Epidermal melanocyte (primary cell): ENCODE results near the gene ERC2.

Experiments used
- DNase-seq: peaks from one replicate; pipeline ENCODE4 v3.0.0; 2011; ENCODE audit warnings: low spot score; ENCODE audit not compliant: insufficient read length

ERC2 gene

DNA sequence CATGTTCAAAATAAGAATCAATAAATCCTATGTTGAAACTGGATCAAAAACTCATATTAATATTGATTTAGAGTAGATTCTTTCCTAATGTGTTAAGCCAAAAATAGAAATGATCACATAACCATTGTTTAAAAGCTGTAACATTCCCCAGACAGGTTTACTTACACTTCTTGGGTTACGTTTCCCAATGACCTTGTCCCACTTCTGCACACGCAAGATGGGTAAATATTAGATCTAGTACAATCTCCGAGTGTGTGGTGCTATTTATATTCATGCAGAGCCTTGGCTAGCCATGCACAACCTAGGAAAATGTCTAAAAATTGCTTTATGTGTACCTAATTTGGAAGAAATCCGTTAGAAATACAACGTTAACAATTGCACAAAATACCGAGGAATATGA is 39.6 kb downstream of the ERC2 start:
- DNase-seq, result no peak

DNA sequence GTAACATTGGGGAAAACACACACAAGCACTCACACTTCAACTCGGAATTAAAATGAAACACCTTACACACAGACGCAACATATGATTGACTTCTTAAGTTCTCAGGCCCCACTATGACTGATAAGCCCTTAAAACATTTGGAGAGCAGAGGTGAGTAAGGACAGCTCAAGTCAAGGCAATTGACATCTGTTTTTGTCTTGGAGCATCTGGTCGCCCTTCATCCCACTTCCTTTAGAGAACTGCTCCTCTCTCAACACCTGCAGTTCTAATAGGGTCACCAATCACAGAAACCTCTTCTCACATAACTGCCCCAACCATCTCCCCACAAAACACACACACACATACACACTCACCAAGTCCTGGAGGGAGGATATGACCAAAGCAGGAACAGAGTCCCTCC is 43.4 kb downstream of the ERC2 start:
- no peak for DNase-seq

DNA sequence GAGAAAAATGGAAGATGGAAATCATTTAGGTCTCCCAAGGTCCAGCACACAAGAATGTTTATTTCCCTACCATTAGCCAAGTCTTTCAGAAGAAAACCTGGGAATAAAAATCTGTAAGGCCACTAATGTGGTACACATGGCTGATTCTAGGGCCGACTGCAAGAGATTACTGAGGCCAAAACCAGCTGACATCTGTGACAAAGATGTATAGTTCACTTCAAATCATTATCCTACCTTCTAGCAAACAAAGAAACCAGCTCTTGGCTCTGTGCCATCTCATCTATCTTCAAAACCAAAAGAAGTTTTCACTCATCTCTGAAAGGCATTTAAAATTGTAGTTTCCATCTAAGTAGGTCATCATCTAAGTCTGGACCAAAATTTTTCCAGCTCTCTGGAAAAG is 43.9 kb downstream of the ERC2 start:
- DNase-seq, result no peak

DNA sequence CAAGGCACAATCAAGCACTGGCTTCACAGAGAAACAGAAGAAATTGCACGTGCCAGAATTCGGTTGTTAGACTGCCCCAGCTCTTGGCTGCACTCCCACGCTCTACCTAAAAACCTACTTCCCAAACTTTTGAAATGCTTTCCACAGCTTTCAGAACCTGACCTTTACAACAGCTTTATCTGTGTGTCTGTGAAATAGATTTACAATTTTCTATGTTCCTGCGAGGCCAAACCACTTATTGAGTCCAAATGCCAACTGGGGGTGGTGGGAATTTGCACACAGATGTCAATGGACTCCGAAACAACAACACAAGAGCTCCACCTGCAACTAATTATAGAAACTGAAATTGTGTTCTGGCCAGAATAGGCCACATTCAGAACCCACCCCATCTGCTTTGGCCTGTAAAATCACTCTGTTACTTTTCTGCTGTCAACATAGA is 44.6 kb downstream of the ERC2 start:
- DNase-seq, result no peak

DNA sequence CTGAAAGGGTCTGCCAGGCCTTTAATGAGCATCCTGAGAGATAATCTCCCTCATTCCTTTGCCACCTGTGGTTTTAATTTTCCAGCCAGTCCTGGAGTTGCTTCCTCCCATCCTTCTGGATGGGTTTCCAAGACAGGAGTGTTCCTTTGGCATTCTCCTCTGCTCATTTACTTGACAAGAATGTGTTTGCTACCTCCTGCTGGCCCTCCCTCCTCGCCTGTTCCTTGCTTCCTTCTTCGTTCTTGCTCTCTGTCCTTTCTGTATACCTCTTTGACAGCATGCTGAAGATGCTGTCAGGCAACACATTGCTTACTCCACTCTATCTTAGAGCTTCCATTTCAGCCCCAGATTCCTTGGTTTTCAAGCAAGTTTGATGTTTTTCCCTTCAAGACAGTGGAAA is 46.0 kb downstream of the ERC2 start:
- no peak for DNase-seq

DNA sequence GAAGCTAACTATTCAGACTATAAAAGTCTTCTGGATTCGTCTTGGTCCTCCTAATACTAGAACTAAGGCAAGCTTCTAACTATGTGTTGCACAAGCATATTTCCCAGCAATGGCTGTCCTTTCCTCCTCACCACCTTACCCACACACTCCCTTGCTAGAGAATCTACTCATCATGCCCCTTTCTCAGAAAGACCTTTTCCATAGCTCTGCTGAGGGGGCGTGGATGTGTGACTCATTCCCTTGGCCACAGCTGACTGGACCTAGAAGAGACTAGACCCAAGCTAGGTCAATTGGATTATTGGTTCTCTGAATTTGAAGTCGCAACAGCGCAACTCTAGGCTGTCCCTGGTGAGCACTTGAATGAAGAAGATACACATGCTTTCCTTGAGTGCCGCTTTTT is 47.1 kb downstream of the ERC2 start:
- DNase-seq, result no peak

DNA sequence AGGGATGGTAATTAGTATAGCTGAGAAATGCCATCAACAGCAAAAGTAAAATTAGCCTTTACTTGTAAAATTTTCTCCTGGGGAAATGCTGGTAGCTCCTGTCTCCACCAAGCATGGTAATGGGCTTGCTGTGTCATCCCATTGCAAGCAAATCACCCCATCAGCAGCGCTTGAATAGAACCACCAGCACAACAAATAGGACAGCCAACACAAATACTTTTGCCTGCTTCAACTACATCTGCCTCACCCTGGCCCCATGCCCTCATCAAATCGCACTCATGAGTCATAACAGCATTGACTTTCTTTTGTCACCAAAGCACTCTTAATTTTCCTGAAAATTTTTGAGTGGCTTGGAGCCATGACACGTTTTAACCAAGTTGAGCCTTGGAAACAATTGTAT is 52.6 kb downstream of the ERC2 start:
- no peak for DNase-seq

DNA sequence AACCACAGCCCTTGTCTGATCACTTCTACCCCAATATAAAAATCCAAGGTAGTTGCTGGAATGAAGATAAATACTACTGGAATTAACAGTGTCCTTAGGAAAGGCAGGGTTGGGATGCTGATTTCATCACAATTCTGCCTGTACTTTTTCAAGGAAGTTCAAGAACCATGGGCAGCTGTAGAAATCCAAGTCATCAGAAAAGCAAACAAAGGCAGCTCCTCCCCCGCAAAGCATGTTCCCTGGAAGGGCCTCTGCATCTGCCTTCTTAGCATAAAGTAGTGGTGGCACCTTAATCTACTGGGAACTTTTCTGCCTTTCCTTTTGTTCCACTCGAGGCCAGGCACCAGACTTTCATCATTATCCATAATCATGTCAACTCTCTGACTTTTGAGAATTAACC is 54.4 kb downstream of the ERC2 start:
- no peak for DNase-seq

DNA sequence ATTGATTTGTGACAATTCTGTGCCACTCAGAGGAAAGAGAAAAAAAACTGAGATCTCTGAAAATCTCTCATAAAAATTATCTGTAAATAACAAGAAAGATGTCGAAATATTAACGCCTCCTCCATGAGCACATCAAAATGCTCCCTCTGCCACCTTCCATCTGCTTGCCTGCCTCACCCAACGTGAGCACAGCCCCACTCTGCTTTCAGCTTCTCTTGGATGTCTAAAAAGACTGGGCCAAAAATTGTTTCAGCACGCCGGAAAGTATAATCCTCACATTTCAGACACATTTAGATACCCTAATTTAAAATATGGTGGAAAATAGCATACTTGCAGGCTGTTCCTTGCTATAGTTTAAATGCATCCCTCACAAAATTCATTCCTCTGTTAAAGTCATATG is 57.1 kb downstream of the ERC2 start:
- DNase-seq, result no peak

DNA sequence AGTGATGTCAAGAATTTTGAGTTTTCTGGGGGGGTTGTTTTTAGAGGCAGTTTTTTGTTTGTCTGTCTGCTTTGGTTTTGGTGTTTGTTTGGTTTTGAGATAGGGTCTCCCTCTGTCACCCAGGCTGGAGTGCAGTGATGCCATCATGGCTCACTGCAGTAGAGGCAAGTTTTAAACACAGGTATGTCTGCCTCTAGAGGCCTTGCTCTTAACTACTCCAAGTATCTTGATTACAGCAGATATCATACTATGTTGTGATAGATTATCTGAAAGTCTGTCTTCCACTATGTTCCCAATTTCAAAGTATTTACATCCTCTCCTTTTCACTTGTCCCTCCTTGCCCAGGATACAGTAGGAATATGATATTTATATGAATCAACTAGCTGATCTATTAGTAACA is 57.7 kb downstream of the ERC2 start:
- DNase-seq, result no peak

DNA sequence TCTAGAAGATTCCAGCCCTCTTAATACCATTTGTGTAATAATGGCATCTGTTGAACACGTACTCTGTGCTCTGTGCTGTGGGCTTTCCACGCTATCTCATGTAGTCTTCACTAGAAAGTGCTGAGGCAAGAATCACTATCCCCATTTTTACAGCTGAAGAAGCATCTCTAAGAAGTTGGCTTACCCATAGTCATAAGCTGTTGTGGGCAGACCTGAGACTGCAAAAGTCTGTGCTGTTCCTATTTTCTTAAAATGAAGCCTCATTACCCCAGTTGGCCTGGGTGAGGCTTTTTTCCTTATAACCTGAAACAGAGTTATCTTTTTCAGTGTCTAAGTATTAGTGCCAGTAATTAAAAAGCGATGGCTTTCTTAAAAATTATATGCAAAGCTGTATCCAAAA is 58.5 kb downstream of the ERC2 start:
- DNase-seq, result no peak

DNA sequence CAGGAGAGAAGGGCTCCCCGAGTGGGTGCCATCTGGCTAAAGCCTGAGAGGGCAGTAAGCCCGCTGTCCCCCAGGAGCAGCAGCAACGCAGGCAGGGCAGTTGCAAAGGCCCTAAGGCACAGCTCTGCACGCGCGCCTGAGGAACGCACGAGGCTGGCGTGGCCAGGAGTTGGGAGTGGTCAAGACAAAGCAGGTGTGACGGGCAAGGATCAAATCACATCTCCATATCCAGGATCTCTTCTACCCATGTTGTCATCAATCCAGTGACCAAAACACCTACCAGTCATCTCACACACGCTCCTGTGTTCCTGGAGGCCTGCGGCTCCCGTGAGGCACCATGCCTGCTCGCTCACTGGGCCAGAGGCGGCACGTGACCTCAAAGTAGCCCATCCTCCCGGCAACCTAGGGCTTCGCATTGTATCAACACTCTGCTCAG is 59.5 kb downstream of the ERC2 start:
- no peak for DNase-seq

DNA sequence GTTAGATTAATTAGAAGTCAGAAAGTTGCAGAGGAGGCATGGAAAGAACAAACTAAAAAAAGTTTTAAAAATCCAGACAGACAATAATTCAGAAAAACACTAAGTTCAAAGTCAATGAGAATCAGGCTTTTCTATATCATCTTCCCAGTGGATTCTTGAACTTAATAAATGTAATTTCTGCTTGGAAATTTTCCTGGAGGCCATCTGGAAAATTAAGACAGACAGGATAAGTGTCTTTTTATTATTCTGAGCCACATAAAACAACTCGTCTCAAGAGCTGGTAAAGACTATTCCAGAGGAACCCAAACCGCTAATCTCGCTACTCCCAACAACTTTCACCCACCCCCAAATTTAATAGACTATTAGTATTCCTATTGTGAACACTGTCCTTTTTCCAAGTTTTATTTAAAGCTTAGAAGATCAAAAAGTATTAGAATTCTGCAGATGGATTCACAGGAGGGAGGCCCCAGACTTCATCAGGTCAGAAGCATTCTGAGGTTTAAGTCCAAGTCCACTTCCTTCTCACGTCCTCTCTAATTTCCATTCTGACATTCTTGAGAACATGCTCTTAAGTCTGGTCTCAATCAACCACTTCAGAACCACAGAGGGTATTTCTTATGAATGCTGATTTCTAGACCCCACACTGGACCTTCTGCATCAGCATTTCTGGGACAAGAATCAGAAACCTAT is 61.3 kb downstream of the ERC2 start:
- DNase-seq, result no peak

DNA sequence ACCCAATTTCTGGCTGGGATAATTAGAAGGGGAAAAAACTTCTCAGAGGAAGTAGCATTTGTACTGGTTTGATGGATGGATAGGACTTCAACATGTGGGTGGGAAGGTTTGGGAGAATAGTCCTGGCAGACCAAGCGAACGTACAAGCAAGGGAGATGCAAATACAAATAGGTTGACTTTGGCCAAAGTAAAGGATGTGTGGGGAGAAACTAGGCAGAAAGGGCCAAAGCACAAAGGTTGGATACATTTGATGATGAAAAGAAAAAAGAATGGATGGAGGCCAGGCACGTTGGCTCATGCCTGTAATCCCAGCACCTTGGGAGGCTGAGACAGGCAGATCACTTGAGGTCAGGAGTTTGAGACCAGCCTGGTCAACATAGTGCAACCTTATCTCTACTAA is 63.4 kb downstream of the ERC2 start:
- no peak for DNase-seq

DNA sequence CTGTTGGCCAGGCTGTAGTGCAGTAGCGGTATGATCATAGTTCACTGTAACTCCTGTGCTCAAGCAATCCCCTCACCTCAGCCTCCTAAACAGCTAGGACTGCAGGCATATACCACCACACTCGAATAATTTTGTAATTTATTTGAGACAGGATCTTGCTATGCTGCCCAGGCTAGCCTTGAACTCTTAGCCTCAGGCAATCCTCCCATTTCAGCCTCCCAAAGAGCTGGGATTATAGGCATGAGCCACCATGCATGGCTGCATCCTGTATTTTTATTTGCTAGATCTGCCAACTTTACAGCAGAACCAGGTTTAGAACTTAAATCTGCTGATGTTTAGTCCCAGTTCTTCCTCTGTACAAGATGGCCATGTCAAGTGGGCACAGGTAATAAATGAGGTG is 69.6 kb downstream of the ERC2 start:
- no peak for DNase-seq

DNA sequence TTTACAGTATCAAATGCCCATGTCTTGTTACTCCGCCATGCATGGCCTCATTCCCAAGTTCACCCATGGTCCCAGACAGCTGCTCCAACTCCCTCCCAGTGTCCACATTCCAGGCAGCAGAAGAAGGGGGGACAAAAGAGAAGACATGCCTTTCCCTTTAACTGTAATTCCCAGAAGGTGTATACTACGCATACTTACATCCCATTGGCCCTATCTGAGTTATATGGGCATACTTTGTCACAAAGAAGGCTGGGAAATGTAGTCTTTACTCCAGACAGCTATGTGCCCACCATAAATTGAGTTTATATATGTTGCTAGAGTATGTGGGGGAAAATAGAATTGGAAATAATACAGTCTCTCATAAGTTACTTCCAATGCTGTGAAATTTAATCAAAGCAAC is 70.5 kb downstream of the ERC2 start:
- no peak for DNase-seq

DNA sequence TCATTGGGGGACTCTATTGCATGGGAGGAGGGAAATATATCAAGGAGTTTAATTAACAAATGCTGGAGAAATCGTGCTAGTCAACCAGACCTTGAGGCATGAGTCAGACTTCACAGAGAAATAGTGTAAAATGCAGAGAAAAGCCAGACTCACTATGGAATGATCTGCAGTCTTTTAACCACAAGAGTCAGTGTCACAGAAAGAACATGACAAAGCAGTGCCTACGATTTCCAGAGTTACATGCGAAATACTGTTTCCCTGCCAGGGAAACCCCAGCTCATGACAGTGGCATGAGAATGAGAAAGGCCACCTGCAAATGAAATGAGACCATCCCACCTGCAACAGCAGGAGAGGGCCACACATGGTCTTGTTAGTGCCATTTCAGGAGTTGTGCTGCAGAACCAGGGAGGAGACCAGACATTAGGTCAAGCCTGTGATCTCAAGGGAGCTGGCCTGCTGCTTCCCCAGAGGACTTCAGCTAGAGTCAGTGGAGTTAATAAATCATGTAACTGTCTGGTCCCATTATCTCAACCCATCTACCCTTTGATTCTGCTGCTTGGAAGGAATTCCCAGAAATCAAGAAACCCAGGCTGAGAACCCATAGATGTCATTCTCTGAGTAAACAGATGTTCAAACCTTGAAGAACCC is 79.0 kb downstream of the ERC2 start:
- no peak for DNase-seq

DNA sequence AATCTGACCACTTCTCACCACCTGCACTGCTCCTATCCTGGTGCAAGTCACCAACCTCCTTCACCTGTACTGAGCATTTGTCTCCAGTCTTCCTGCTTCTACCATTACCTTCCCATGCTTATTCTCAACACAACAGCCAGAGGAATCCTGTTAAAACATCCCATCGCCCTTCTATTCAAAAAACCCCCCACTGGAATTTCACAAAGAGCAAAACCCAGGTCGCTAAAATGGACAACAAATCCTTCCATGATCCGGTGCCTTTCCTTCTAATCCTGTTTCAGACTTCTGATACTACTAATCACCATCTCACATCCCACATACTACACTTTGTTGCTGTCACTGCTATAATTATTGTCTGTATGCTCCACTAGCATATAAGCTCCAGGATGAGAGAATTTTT is 85.2 kb downstream of the ERC2 start:
- DNase-seq, result no peak

DNA sequence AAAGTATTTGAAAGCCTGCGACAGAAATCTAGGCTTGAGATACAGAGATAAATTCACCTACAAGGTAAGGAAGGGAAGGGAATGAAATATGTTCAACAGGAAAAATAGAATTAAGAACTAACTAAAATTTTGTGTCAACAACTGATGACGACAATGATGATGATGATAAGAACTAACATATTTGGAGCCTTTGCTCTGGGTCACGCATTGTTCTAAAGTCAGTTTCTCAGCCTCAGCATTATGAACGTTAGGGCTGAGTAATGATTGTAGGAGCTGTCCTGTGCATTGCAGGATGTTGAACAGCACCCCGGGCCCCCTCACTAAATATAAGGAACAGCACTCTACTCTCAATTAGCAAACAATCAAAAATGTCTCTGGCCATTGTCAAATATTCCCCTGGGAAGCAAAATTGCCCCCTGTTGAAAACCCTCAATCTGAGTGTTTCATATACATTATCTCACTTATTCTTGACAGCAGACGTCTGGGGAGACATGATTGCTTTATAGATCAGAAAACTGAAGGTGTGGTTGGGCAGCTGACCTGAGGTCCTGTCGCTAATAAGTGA is 88.5 kb downstream of the ERC2 start:
- no peak for DNase-seq

DNA sequence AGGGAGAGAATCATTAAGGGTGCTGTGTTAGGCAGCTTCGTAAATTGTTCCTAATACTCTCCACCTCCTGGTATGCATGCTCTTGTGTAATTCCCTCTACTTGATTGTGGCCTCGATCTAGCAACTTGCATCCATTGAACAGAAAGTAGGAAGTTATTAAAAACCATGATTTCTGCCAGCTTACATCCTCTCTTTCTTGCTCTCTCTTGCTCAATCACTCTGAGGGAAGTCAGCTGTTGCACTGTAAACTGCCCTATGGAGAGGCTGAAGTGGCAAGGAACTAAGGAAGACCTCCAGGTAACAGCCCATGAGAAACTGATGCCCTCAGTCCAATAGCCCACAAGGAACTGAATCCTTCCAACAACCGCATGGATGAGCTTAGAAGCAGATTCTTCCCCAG is 92.6 kb downstream of the ERC2 start:
- no peak for DNase-seq

DNA sequence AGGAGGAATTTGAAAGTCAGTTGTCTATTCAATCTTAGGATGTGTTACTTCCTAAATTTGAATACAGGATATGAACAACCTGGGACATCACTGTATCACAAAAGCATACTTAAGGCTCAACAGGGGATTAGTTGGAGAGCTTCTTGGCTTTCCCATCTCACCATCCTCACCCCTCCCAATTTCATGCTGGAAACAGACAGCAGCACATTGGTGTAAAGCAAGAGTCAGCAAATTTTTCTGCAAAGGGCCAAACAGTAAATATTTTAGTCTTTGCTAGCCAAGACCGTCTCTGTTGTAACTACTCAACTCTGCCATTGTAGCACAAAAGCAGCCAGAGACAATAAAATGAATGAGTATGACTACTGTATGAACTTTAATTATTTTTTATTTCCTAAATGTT is 94.9 kb downstream of the ERC2 start:
- DNase-seq, result no peak

DNA sequence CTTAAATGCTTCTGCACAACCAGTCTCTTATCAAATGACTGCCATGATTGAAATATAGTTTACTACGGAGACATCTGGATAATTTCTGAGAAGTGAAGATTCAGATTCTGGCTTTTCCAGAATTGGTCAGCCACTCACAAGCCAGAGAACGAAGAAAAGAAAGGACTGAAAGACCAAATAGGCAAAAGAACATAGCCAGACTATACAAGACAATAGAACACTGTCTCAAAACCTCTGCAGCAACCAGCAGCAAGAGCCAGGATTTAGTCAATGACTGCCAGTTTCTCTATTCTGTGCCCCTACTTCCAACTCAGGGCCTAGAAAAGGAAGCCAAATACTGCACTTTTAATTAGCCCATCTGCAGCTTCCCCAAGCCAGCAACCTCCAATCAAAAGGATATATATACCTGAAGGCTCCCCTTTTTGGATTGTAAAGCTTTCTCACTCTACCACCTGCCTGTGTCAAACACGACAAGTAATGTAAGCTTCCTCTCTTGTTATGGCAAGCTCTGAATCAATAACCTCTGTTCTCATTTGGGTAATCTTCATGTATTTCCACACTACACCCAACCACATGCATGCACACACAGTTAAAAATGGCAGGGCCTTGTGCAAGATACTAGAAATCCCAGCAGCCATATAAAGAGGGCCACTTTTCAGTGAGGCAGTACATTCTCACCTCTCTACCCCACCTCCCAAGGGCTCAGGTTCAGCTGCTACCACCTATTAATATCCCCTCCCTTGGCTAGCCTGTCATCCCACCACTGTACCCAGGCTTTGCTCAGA is 97.1 kb downstream of the ERC2 start:
- DNase-seq, result no peak
